Measurements from ENCODE around the gene TUB. TPM values are rescaled to one million over a fixed set of nuclear protein-coding genes. Genes with fewer than 3 reads are reported as not detected.

TUB gene
- total RNA-seq, 1 experiment from 2014 or later, result 18.9 TPM

DNA sequence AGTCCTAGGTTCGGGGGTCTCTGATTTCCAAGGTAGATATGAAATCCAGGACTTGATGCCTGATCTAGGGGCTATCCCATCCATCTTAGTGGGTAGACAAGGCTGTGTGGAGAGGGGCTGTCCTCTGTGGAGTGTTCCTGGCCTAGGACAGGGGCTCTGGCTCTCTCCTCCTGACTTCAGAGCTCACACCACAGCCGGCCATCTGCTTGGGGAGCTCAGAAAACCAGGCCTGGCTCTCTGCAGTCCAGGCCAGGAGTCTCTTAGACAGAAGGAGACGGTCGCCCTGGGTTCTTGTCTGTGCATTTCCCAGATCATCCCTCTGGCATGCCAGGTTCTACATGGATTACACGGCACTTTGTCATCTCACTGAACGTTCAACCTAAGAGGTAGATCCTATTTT is 17.9 kb downstream of the TUB start:
- Histone ChIP-seq H3K27me3 (no peaks in the 10 kb centered on the region), H3K36me3 (no peaks in the 10 kb centered on the region), H3K4me3 (no peak overlapping the region), H3K27ac (no peak overlapping the region), H3K4me1 (no peaks in the 10 kb centered on the region), H3K9me3 (replicated peaks) (no peaks in the 10 kb centered on the region)
- no peak for DNase-seq

DNA sequence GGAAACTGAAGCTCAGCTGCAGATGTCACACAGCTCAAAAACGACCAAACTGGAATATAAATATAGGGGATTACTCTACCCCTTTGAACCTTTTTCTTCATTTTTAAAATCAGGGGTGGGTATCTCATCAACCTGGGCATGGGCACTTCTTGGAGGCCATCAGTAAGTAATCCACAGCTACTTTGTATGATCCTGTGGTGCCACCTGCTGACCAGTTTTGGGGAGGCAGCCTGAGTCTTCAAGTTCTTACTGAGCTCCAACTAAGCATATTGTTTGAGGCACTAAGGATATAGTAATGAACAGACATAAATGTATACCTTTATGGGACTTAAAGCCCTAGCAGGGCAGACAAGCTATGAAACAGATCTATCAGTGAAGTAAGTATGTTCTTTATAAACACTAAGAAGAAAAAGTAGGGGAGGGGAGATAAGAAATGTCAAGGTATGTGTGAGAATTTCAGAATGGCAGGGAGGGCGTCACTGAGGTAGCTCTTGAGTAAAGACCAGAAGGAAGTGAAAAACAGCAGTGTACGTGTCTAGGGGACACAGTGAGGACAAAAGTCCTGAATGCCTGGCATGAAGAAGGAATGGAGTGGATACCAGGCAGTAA is 18.4 kb downstream of the TUB start:
- H3K9me3 ChIP-seq (replicated peaks), result no peaks in the 10 kb centered on the region
- no peak overlapping the region for H3K27ac ChIP-seq
- peak; percentile 64 to 84 for DNase-seq
- no peaks in the 10 kb centered on the region for H3K27me3 ChIP-seq
- H3K4me1 ChIP-seq, result no peaks in the 10 kb centered on the region
- no peaks in the 10 kb centered on the region for H3K36me3 ChIP-seq
- H3K4me3 ChIP-seq, result no peak overlapping the region

DNA sequence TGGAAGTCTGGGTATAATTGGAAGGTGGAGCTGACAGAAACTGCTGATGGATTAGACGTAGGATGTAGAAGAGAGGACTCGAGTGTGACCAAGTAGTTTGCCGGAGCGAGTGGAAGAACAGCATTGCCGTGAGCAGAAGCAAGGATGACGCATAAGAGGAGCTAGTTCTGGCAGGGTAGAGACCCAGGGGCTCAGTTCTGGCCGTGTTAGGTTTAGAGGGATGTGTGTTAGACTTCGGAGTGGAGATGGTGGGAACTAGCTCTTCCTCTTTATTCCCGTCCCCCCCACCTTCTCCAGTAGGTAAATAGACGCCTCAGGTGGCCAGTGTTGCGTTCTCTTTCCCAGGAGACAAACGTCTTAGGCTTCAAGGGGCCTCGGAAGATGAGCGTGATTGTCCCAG is 19.1 kb downstream of the TUB start:
- H3K4me3 ChIP-seq, result no peak overlapping the region
- DNase-seq, result no peak
- no peaks in the 10 kb centered on the region for H3K36me3 ChIP-seq
- no peaks in the 10 kb centered on the region for H3K27me3 ChIP-seq
- no peaks in the 10 kb centered on the region for H3K9me3 ChIP-seq (replicated peaks)
- H3K27ac ChIP-seq, result no peak overlapping the region
- no peaks in the 10 kb centered on the region for H3K4me1 ChIP-seq

DNA sequence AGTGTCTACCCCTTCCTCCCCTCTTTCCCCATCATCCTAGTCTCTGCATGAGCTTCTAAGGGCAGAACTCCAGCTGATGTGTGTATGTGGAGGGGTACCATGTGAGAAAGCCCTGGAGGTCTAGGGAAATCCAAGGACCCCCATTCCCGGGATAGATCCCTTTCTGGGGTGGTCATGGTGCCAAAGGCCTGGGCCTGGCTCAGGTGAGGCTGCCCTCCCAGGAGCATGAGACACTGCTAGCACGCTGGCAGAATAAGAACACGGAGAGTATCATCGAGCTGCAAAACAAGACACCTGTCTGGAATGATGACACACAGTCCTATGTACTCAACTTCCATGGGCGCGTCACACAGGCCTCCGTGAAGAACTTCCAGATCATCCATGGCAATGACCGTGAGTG is 19.6 kb downstream of the TUB start:
- H3K4me3 ChIP-seq, result no peak overlapping the region
- H3K4me1 ChIP-seq, result no peaks in the 10 kb centered on the region
- no peak overlapping the region for H3K27ac ChIP-seq
- no peaks in the 10 kb centered on the region for H3K36me3 ChIP-seq
- H3K27me3 ChIP-seq, result no peaks in the 10 kb centered on the region
- DNase-seq, result no peak
- H3K9me3 ChIP-seq (replicated peaks), result no peaks in the 10 kb centered on the region

DNA sequence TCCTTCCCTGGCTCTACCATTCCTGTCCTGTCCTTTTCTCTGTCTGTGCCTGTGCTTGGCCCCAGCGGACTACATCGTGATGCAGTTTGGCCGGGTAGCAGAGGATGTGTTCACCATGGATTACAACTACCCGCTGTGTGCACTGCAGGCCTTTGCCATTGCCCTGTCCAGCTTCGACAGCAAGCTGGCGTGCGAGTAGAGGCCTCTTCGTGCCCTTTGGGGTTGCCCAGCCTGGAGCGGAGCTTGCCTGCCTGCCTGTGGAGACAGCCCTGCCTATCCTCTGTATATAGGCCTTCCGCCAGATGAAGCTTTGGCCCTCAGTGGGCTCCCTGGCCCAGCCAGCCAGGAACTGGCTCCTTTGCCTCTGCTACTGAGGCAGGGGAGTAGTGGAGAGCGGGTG is 20.4 kb downstream of the TUB start:
- no peak for DNase-seq
- H3K4me3 ChIP-seq, result no peak overlapping the region
- no peaks in the 10 kb centered on the region for H3K9me3 ChIP-seq (replicated peaks)
- no peak overlapping the region for H3K27ac ChIP-seq
- no peaks in the 10 kb centered on the region for H3K4me1 ChIP-seq
- H3K36me3 ChIP-seq, result no peaks in the 10 kb centered on the region
- no peaks in the 10 kb centered on the region for H3K27me3 ChIP-seq

DNA sequence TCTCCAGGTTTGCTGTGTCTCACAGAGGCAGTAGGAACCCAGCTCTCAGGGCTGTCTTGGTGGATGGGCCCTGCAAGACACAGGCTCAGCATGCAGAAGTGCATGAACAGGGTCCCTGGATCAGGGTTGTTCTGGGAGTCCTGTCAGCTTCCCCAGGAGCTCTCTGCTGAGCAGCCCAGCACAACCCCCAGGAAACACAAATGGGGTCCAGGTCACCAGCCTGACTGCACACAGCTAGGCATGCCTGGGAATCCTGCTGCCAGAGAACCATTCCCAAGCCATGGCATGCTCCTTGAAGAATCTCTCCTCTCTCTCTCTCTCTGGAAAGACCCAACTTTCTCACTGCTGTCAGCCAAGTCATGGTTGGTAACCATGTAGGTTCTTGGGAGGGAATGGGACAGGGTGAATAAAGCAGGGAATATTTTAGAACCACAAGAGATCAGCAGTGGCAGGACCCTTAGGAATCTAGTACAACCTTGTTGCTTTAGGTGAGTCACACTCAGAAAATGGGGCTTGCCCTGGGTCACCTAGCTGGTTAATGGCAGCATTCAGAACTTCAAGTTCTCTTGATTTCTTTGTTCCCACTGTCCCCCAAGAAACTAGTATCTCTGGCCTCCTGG is 21.4 kb downstream of the TUB start:
- H3K4me3 ChIP-seq, result no peak overlapping the region
- no peak for DNase-seq
- no peaks in the 10 kb centered on the region for H3K27me3 ChIP-seq
- H3K36me3 ChIP-seq, result no peaks in the 10 kb centered on the region
- H3K27ac ChIP-seq, result no peak overlapping the region
- H3K4me1 ChIP-seq, result no peaks in the 10 kb centered on the region
- H3K9me3 ChIP-seq (replicated peaks), result no peaks in the 10 kb centered on the region

DNA sequence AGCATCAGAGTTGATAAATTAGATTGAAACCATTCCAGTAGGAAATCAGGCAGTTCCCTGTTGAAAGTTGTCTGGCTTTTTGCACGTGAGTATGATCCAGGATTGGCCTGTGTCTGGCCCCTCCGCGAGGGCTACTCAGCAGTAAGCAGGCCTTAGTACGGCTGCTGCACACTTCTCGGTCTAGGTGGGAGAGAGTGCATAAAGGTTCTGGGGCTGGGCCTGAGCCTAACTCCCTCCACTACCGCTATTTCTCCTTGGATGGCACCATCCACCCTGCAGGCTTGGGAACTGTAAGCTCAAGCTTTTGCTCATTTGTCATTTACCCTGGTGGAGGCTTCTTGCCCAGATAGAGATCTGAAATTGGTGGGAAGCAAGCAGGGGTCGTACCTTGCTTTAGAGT is 22.0 kb downstream of the TUB start:
- no peak for DNase-seq
- Histone ChIP-seq H3K36me3 (no peaks in the 10 kb centered on the region), H3K27me3 (no peaks in the 10 kb centered on the region), H3K4me1 (no peaks in the 10 kb centered on the region), H3K27ac (no peak overlapping the region), H3K4me3 (no peak overlapping the region), H3K9me3 (replicated peaks) (no peaks in the 10 kb centered on the region)

DNA sequence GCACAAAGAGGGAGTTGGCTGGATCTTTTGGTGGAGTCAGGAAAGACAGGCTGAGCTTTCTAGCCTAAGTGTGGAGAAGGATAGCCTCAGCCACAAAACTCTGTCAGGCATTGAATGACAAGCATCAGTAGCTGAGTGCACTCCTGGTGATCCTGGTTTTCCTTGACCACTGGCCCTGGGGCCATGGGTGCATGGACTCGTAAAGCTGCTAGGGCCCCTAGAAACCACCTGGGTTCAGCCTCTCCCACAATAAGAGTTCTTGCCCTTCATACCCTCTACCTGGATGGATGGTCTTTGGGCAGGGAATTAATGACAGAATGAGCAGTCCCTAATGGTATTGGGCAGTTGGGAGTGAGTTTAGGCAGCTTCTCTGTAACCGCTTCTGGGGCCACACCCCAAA is 22.9 kb downstream of the TUB start:
- Histone ChIP-seq H3K9me3 (replicated peaks) (no peaks in the 10 kb centered on the region), H3K27ac (no peak overlapping the region), H3K4me1 (no peaks in the 10 kb centered on the region), H3K36me3 (no peaks in the 10 kb centered on the region), H3K4me3 (no peak overlapping the region), H3K27me3 (no peaks in the 10 kb centered on the region)
- no peak for DNase-seq

DNA sequence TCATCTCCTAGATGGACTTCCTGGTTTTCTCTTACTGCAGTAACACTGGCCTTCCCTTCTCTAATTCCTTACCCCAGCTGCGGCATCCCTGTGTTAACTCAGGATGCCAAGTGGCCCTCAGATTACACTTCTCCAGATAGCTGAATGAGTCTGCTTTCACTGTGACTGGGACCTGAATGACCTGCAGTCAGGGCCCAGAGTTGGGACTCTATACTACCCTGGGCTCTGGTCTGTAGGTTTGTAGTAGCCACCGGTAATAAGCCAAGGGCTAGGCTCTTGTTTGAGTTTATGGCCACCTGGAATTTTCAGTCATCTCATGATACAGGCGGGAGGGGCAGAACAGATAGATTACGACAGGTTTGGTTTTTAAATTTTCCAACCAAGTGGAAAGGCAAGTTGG is 24.1 kb downstream of the TUB start:
- H3K9me3 ChIP-seq (replicated peaks), result no peaks in the 10 kb centered on the region
- no peaks in the 10 kb centered on the region for H3K27me3 ChIP-seq
- no peak for DNase-seq
- no peak overlapping the region for H3K4me3 ChIP-seq
- H3K36me3 ChIP-seq, result no peaks in the 10 kb centered on the region
- no peak overlapping the region for H3K27ac ChIP-seq
- no peaks in the 10 kb centered on the region for H3K4me1 ChIP-seq

DNA sequence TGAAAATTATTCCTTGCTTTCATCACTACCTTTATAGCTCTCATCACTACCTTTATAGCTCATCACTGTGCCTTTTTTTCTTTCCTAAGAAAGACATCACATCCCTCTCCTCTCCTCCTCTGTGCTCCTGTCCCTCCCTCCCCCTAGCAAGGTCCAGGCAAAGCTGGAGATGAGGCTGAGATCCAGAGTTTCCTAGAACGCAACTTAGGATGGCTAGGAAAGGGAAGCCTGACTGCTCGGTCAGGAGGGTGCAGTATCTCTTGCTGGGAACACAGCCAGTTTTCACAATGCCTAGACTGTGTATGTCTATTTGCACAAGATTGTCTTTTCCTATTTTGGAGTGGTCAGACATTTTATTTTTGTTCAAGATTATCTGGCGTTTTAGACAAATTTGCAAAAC is 24.7 kb downstream of the TUB start:
- Histone ChIP-seq H3K27me3 (no peaks in the 10 kb centered on the region), H3K4me1 (peaks cover 3% of the 10 kb centered on the region; the same call in 1 of the 2 replicates), H3K36me3 (no peaks in the 10 kb centered on the region), H3K27ac (no peak overlapping the region), H3K9me3 (replicated peaks) (no peaks in the 10 kb centered on the region), H3K4me3 (no peak overlapping the region)
- DNase-seq, result no peak

DNA sequence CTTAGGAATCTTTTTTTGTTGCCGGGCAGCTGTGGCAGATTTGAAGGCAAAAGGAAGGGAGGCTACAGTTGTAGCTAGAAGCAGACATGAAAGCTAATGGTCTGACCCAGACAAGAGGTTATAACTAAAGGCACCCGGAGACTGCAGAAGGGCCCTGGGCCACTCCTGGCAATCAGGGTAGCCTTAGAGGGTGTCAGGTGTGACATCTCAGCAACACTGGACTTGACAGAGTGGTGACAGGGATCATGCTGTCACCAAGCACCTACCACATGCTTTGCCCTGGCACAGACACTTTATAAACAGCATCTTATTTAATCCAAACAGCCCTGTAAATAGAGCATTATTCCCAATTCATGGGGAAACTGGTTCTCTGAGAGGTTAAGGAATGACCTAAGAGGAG is 25.7 kb downstream of the TUB start:
- H3K4me3 ChIP-seq, result no peak overlapping the region
- H3K36me3 ChIP-seq, result no peaks in the 10 kb centered on the region
- H3K27me3 ChIP-seq, result no peaks in the 10 kb centered on the region
- no peak for DNase-seq
- no peaks in the 10 kb centered on the region for H3K9me3 ChIP-seq (replicated peaks)
- H3K4me1 ChIP-seq, result peaks cover 3% of the 10 kb centered on the region; the same call in 1 of the 2 replicates
- no peak overlapping the region for H3K27ac ChIP-seq

DNA sequence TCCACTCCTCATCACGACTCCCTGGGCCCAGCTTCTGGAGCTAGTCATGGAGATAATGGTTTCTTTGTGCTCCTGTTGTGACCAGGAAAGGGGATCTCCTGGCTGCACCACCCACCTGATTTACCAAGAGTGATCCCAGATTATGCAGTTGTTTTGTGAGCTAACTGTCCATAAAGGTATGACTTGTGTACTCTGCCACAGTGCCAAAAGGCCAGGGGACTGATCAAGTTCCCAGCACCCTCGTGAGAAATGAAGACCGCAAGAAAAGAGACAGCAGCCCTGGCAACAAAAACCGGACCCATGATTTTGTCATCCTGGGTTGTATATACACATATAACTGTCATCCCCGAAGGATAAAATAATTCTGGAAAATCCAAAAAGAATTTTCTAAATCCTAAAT is 26.6 kb downstream of the TUB start:
- Histone ChIP-seq H3K27ac (no peak overlapping the region), H3K4me3 (no peak overlapping the region), H3K4me1 (peaks cover 3% of the 10 kb centered on the region; the same call in 1 of the 2 replicates), H3K36me3 (no peaks in the 10 kb centered on the region), H3K27me3 (no peaks in the 10 kb centered on the region), H3K9me3 (replicated peaks) (no peaks in the 10 kb centered on the region)
- DNase-seq, result no peak

DNA sequence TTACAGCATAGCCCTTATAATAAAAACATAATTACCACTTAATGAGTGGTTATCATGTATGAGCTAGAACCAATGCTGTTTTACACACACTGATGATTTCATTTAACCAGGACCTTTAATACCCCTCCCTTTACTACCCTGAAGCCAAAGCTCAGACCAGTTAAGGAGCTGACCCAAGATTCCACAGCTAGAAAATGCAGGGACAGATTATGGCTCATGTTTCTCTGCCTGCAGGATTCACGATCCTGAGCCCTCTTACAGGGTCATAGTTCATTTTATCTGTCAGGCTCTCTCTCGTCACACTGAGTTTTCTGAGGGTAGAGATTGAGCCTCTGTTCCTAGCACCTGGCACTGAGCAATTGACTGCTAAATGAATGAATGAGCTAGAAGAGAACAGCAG is 27.4 kb downstream of the TUB start:
- Histone ChIP-seq H3K36me3 (no peaks in the 10 kb centered on the region), H3K27ac (no peak overlapping the region), H3K4me3 (no peak overlapping the region), H3K27me3 (no peaks in the 10 kb centered on the region), H3K9me3 (replicated peaks) (no peaks in the 10 kb centered on the region), H3K4me1 (peaks cover 3% of the 10 kb centered on the region; the same call in 1 of the 2 replicates)
- no peak for DNase-seq

DNA sequence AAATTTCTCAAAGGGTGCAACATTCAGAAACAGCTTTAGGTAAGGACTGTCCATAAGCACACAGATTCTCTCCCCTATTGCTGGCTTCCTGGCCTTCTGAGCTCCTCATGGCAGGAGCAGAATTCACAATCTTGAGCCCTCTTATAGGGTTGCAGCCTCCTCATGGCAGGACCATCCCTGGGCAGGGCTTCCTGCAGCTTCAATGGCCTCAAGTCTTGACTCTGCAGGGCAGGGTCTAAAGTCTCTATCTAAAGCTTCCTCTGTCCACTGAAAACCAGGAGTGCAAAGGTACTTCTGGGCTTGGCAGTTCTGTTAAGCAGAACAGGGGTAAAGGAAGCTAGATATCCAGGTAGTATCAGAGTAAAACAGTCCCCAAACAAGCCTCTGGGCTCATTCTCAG is 28.7 kb downstream of the TUB start:
- Histone ChIP-seq H3K27ac (no peak overlapping the region), H3K36me3 (no peaks in the 10 kb centered on the region), H3K27me3 (no peaks in the 10 kb centered on the region), H3K4me1 (peaks cover 3% of the 10 kb centered on the region; the same call in 1 of the 2 replicates), H3K4me3 (no peak overlapping the region), H3K9me3 (replicated peaks) (peaks cover 2% of the 10 kb centered on the region; the same call in 1 of the 2 replicates)
- DNase-seq, result no peak

DNA sequence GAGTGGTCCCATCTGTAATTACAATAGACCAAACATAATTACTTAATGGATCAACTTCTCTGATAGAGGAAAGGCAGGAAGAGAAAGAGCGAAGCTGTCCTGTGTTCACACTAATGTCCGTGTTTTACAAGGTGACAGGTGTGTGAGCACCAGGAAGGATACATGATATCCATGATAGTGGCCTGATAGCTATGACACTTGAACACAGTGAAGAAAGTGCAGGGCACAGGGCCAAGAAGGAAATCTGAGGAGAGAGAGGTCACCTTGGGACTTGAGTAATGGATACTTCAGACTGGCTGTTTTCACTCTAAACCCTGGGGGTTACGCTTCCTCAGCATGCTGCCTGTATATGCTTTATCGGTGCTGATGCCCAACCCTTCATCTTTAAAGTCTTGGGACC is 29.4 kb downstream of the TUB start:
- H3K27ac ChIP-seq, result no peak overlapping the region
- no peaks in the 10 kb centered on the region for H3K36me3 ChIP-seq
- peak; percentile 25 to 63 for DNase-seq
- peaks cover 2% of the 10 kb centered on the region; the same call in 1 of the 2 replicates for H3K9me3 ChIP-seq (replicated peaks)
- H3K4me3 ChIP-seq, result no peak overlapping the region
- no peaks in the 10 kb centered on the region for H3K27me3 ChIP-seq
- H3K4me1 ChIP-seq, result peaks cover 3% of the 10 kb centered on the region; the same call in 1 of the 2 replicates

DNA sequence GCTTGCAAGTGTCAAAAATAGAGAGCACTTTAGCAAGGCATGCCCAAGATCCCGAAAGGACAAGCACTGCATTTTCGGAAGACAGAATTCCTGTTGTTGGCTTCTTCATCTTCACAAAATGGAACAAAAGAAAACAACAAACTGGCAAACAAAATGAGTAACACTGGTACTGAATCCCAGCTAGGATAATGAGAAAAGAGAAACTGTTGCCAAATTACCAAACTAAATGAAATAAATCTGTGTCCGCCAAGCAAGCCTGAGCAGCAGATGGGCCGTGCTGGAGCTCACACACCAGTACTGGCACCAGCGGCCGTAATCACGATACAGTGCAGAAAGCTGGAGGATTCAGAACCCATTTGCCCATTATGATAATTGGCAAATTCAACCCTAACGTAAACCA is 30.6 kb downstream of the TUB start:
- no peaks in the 10 kb centered on the region for H3K36me3 ChIP-seq
- H3K27me3 ChIP-seq, result no peaks in the 10 kb centered on the region
- no peak for DNase-seq
- H3K27ac ChIP-seq, result no peak overlapping the region
- no peak overlapping the region for H3K4me3 ChIP-seq
- peaks cover 3% of the 10 kb centered on the region; the same call in 1 of the 2 replicates for H3K4me1 ChIP-seq
- peaks cover 2% of the 10 kb centered on the region; the same call in 1 of the 2 replicates for H3K9me3 ChIP-seq (replicated peaks)

Data from SJCRH30 (cell line).